RCC 7860 (cell line): Measurements from ENCODE around the gene PRAMEF13.
"Not testable (repeated sequence)": the region's sequence is repeated elsewhere in the genome, so short reads cannot be mapped to it uniquely, and the experiment has no call there.

Experiments
- DNase-seq: peaks from one replicate; pipeline ENCODE4 v3.0.0-alpha.2; 2015; ENCODE audit warnings: low spot score
- FAIRE-seq: peaks from 2 replicates; lab custom pipeline; 2012; peaks lifted over from hg19 to GRCh38; lab: Jason Lieb, UNC

The PRAMEF13 gene

GRCh38 chr1:13208712-13209111 lies 7.5 kb upstream of the PRAMEF13 start:
- DNase-seq, FAIRE-seq: not testable (repeated sequence)

DNA sequence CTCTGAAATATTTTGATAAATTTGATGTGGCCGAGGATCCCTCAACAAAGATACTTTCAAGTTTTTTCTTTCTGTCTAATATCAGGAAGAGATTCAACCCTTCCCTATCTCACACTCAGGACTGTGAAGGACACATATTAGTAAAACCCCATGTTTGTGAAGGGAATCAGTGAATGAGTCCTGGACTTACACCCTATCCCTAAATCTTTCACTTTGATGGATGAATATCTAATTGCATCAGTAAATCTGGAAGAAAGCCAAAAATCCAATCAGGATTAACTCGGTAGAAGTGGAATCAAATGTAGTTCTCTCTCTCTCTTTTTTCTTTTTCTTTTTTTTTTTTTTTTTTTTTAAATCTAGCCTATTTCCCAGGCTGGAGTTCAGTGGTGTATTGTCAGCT lies 29.7 kb downstream of the PRAMEF13 start, which contains the start of gene PRAMEF9:
PRAMEF9 (plus strand) TSS at position 301 of the 400 bp plus-strand sequence. CDS start 3,433 bp downstream, outside the sequence.
- DNase-seq, FAIRE-seq: not testable (repeated sequence)

DNA sequence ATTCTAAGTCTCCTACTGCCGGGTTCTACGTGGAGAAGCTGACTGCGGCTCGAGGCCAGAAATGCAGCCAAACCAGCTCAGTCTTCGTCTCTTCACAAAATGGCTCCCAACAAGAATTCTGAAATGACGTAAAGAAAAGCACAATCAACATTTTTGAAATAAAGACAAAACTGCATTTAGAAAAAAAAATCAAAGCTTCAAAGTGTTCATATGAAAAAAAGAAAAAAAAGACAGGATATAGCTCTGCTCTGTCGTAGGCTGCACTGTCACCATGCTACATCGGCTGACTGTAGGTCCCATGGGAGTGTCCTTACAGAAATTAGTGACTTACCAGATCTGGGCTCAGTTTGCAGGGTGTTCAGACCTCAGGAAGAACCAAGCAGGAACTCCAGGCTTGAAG lies 35.7 kb downstream of the PRAMEF13 start, which contains the start of gene HNRNPCL4:
HNRNPCL4 (minus strand) TSS at position 101 of the 400 bp plus-strand sequence. CDS start 164 bp downstream, outside the sequence.
- not testable (repeated sequence) for DNase-seq, FAIRE-seq

DNA sequence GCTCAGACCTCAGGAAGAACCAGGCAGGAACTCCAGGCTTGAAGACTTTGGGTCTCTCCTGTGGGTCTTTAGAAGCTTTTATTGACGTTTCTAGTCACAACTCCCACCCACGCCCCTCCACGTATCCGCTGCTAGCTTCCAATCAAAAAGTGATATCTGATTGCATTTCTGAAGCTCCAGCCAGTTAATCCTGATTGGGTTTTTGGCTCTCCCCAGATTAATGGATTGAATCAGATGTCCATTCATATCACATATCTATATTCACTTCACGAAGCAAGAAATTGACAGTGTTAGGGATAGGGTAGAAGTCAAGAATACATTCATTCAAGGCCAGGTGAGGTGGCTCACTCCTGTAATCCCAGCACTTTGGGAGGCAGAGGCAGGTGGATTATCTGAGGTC lies 45.3 kb downstream of the PRAMEF13 start, which contains the start of gene PRAMEF26:
PRAMEF26 (minus strand) TSS at position 101 of the 400 bp plus-strand sequence. CDS start 2,914 bp downstream, outside the sequence.
- not testable (repeated sequence) for DNase-seq, FAIRE-seq
